Stromal cell of bone marrow (primary cell): ENCODE measurements around the gene EXOC6.
"Not testable (repeated sequence)": the region's sequence is repeated elsewhere in the genome, so short reads cannot be mapped to it uniquely, and the experiment has no call there.

Source experiments
- DNase-seq: peaks from one replicate; pipeline ENCODE4 v3.0.0-alpha.2; 2012; ENCODE audit warnings: low read depth

EXOC6 gene

GRCh38 chr10:92880233-92880861 is 32.0 kb downstream of the EXOC6 start:
- peak; percentile 27 for DNase-seq

GRCh38 chr10:92880917-92881316 is 32.6 kb downstream of the EXOC6 start:
- DNase-seq: no peak

- no peak for DNase-seq
Observed at GRCh38 chr10:92886334-92886961, 38.1 kb downstream of the EXOC6 start.

GRCh38 chr10:92890471-92890870 is 42.2 kb downstream of the EXOC6 start:
- no peak for DNase-seq

GRCh38 chr10:92891885-92892690 is 43.8 kb downstream of the EXOC6 start:
- DNase-seq: peak; percentile 18

- no peak for DNase-seq
Observed at GRCh38 chr10:92892691-92893054, 44.4 kb downstream of the EXOC6 start.

GRCh38 chr10:92894081-92894655 is 45.8 kb downstream of the EXOC6 start:
- no peak for DNase-seq

- DNase-seq: no peak
Observed at GRCh38 chr10:92897916-92898315, 49.6 kb downstream of the EXOC6 start.

GRCh38 chr10:92901819-92902251 is 53.5 kb downstream of the EXOC6 start:
- DNase-seq: no peak

GRCh38 chr10:92903633-92904032 is 55.3 kb downstream of the EXOC6 start:
- DNase-seq: no peak

- no peak for DNase-seq
Observed at GRCh38 chr10:92907280-92907679, 59.0 kb downstream of the EXOC6 start.

- DNase-seq: not testable (repeated sequence)
Observed at GRCh38 chr10:92912631-92913030, 64.3 kb downstream of the EXOC6 start.

- no peak for DNase-seq
Observed at GRCh38 chr10:92913973-92914372, 65.7 kb downstream of the EXOC6 start.

- peak; percentile 27 for DNase-seq
Observed at GRCh38 chr10:92914478-92915325, 66.4 kb downstream of the EXOC6 start.

GRCh38 chr10:92915892-92916291 is 67.6 kb downstream of the EXOC6 start:
- no peak for DNase-seq

GRCh38 chr10:92916433-92916832 is 68.1 kb downstream of the EXOC6 start:
- DNase-seq: no peak

GRCh38 chr10:92918603-92919002 is 70.3 kb downstream of the EXOC6 start:
- DNase-seq: no peak

- no peak for DNase-seq
Observed at GRCh38 chr10:92920866-92921265, 72.5 kb downstream of the EXOC6 start.

GRCh38 chr10:92923416-92923815 is 75.1 kb downstream of the EXOC6 start:
- DNase-seq: no peak

- no peak for DNase-seq
Observed at GRCh38 chr10:92929896-92930295, 81.6 kb downstream of the EXOC6 start.

- DNase-seq: no peak
Observed at GRCh38 chr10:92931597-92931996, 83.3 kb downstream of the EXOC6 start.

GRCh38 chr10:92937876-92938275 is 89.6 kb downstream of the EXOC6 start:
- no peak for DNase-seq
